ENCODE results near the gene HOXC13. TPM values are rescaled to one million over a fixed set of nuclear protein-coding genes. Genes with fewer than 3 reads are reported as not detected.

Gene HOXC13
- total and polyA plus RNA-seq, 2 of the 13 experiments (the other 11 are each of a cell fraction or from before 2014, with no cell fraction given) = 0.07 TPM; not detected in 1

DNA sequence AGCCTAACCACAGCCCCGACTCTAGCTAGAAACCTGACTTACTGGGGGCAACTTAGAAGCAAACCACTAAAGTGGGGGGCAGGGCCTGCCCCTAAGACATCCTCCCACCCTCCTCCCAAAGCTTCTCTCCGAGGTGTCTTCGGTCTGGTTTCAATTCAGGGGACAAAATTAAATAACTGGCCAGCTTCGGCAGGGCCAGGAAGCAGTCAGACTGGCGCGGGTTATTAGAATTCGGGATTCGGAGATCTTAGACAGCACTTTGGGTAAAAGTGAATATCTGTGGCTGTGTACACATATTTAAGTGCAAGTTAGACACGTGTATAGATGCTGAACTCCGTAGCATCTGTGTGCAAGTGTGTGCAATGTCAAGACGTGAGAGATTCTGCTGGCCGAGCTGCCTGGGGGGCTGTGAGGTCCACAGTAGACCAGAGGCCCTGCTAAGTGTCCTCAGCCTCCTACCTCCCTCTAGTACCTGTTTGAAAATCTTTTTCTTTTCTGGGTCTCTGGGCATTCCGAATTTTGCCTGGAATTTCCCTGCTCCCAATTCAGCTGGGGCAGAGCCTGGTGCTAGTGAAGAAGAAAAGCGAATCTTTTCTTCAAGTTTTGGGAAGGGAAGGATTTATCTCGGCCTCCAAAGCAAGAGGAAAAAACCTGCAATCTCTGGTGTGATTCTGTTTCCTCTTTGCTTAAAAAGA is 42.3 kb downstream of the HOXC13 start (continued):
- TF ChIP-seq RBM39 (IDR thresholded peaks at IDR 0.05; ENCODE audit: low read depth, low read length, poor library complexity, severe bottlenecking) (no peak), U2AF2 (IDR thresholded peaks at IDR 0.05; ENCODE audit: low read depth, low read length) (no peak), BHLHE40 (IDR thresholded peaks at IDR 0.05; ENCODE audit: low read length) (no peak), ZSCAN12 (CRISPR knock-in tag; IDR thresholded peaks at IDR 0.05) (no peak), MXD4 (CRISPR knock-in tag; IDR thresholded peaks at IDR 0.05) (no peak), SMARCE1 (IDR thresholded peaks at IDR 0.05; ENCODE audit: borderline replicate concordance) (no peak)
- TF ChIP-seq, protein P1, sequence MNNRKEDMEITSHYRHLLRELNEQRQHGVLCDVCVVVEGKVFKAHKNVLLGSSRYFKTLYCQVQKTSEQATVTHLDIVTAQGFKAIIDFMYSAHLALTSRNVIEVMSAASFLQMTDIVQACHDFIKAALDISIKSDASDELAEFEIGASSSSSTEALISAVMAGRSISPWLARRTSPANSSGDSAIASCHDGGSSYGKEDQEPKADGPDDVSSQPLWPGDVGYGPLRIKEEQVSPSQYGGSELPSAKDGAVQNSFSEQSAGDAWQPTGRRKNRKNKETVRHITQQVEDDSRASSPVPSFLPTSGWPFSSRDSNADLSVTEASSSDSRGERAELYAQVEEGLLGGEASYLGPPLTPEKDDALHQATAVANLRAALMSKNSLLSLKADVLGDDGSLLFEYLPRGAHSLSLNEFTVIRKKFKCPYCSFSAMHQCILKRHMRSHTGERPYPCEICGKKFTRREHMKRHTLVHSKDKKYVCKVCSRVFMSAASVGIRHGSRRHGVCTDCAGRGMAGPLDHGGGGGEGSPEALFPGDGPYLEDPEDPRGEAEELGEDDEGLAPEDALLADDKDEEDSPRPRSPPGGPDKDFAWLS (CRISPR knock-in tag; IDR thresholded peaks at IDR 0.05; ENCODE audit: borderline replicate concordance) = no peak

DNA sequence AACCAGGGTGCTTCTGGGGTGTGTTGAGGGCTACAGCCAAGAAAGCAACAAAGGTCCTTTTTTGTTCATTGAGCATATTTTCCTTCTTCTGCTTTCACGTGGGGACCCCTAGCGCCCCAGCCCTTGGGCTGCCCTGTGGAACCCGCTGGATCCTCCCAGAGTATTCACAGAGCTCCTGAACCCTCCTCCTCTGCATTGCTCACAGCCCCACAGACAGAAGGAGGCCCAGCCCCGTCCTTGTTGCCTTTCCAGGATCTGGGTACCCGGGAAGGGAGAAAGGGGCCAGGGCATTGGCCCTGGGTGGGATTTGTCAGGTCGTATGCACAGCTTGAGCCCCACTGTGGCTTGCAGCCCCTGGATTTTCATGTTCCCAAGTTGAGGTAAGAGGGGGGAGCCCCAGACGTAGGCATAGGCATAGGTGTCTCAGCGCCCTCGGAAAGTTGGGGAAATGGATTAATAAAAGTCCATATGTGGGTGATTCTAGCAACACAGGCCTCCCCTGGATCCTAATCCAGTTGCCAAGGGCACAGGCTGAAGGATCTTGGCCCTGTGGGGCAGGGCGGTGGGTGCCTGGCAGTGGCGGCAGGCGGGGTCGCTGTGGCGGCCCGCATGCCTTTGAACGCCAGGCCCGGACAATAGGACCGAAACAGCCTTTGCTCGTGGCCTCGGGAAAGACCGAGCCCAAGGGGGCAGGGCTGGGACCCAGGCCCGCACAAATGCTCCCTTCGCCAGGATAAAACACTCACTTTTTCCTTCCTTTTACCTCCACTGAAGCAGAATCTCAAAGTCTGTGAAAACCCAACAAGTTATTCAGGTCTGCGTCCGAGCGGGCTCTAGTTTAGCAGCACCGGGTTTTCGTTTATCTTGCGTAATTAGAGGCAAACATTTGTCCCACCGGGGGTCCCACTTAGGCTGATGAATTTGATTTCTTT is 43.3 kb downstream of the HOXC13 start:
- no peak for FAIRE-seq
- POLR2A ChIA-PET = no interaction called here
- in situ Hi-C loops (cut with HindIII; ENCODE audit: extremely low pct_ligation_motif_present, low pct_unique_long_range_greater_than_20kb) (no loop called here), intact Hi-C loops (cut with micrococcal nuclease; ENCODE audit: unreplicated experiment) (no loop called here)
- ATAC-seq = no peak
- no peak for DNase-seq (ENCODE audit: low spot score)
- Histone ChIP-seq H2AFZ (ENCODE audit: low read length) (no peak overlapping the region), H3K27me3 (ENCODE audit: control insufficient read depth in 1 of 2, insufficient read depth in 2 of 2, low read length in 2 of 2) (peaks cover 5 to 63% of the 10 kb centered on the region in 2 experiments), H3K36me3 (replicated peaks in 1 of 2; ENCODE audit: control insufficient read depth in 1 of 2, insufficient read depth in 2 of 2, low read length in 2 of 2) (no peaks in the 10 kb centered on the region), H3K4me2 (ENCODE audit: low read depth, low read length) (no peak overlapping the region), H3K4me3 (replicated peaks in 1 of 3; ENCODE audit: insufficient read depth in 1 of 3, low read depth in 2 of 3, low read length in 3 of 3) (no peak overlapping the region), H3K9ac (ENCODE audit: insufficient read depth, low read depth, low read length) (no peak overlapping the region), H3K79me2 (ENCODE audit: insufficient read depth, low read length) (no peaks in the 10 kb centered on the region), H3K9me3 (ENCODE audit: low read length) (no peaks in the 10 kb centered on the region), H4K20me1 (ENCODE audit: insufficient read depth, low read length) (no peaks in the 10 kb centered on the region), H3K27ac (ENCODE audit: extremely low read length, insufficient read depth, low read length) (no peak overlapping the region), H3K4me1 (ENCODE audit: insufficient read depth, low read length) (peaks cover 35% of the 10 kb centered on the region)
- WGBS (ENCODE audit: low lambda C conversion rate) = 62% methylated on average over 26 of the region's 30 CpGs
- no TSS peak for BruUV-seq (replicated peaks)
- CTCF ChIA-PET (ENCODE audit: low intra/inter-chr PET ratio, low total read pairs) = no interaction called here
- TF ChIP-seq, protein P2, sequence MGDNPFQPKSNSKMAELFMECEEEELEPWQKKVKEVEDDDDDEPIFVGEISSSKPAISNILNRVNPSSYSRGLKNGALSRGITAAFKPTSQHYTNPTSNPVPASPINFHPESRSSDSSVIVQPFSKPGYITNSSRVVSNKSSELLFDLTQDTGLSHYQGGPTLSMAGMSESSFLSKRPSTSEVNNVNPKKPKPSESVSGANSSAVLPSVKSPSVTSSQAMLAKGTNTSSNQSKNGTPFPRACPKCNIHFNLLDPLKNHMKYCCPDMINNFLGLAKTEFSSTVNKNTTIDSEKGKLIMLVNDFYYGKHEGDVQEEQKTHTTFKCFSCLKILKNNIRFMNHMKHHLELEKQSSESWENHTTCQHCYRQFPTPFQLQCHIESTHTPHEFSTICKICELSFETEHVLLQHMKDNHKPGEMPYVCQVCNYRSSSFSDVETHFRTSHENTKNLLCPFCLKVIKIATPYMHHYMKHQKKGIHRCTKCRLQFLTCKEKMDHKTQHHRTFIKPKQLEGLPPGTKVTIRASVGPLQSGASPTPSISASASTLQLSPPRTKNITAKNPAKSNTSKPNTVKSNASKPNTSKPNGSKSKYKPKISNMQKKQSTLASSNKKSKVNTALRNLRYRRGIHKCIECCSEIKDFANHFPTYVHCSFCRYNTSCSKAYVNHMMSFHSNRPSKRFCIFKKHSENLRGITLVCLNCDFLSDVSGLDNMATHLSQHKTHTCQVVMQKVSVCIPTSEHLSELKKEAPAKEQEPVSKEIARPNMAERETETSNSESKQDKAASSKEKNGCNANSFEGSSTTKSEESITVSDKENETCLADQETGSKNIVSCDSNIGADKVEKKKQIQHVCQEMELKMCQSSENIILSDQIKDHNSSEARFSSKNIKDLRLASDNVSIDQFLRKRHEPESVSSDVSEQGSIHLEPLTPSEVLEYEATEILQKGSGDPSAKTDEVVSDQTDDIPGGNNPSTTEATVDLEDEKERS (CRISPR knock-in tag; IDR thresholded peaks at IDR 0.05) = no peak
- TF ChIP-seq ZSCAN20 (CRISPR knock-in tag; IDR thresholded peaks at IDR 0.05; ENCODE audit: borderline replicate concordance) = no peak
- TF ChIP-seq KLF15 (CRISPR knock-in tag; IDR thresholded peaks at IDR 0.05; ENCODE audit: borderline replicate concordance) = no peak
- no peak for TF ChIP-seq KLF12 (CRISPR knock-in tag; IDR thresholded peaks at IDR 0.05; ENCODE audit: borderline replicate concordance)
- no peak for TF ChIP-seq SMAD3 (CRISPR knock-in tag; IDR thresholded peaks at IDR 0.05)
- no peak for TF ChIP-seq SATB2 (CRISPR knock-in tag; IDR thresholded peaks at IDR 0.05)
- no peak for TF ChIP-seq JUNB (CRISPR knock-in tag; IDR thresholded peaks at IDR 0.05; ENCODE audit: borderline replicate concordance)
- TF ChIP-seq, protein P3, sequence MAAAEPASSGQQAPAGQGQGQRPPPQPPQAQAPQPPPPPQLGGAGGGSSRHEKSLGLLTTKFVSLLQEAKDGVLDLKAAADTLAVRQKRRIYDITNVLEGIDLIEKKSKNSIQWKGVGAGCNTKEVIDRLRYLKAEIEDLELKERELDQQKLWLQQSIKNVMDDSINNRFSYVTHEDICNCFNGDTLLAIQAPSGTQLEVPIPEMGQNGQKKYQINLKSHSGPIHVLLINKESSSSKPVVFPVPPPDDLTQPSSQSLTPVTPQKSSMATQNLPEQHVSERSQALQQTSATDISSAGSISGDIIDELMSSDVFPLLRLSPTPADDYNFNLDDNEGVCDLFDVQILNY (CRISPR knock-in tag; conservative IDR thresholded peaks at IDR 0.05) = no peak
- TF ChIP-seq ZNF660 (CRISPR knock-in tag; IDR thresholded peaks at IDR 0.05; ENCODE audit: borderline replicate concordance, low read depth) = no peak

Data from HepG2 (cell line).